Caco-2 (cell line): ENCODE data around the gene KIF3A. TPM values are rescaled to one million over a fixed set of nuclear protein-coding genes. Genes with fewer than 3 reads are reported as not detected.

Source experiments
- BruUV-seq: library from RNA; stranded (reverse); fragments of 400-500 nt; replicated peaks from 2 replicates; lab custom pipeline; 2021; lab: Mats Ljungman, UMichigan
- CTCF ChIA-PET: fragments of 300-600 bp; sonication (Branson Sonifier 250); formaldehyde crosslinking; loops from one replicate; lab custom pipeline; 2022; ENCODE audit warnings: antibody characterized with exemption; lab: Charles Lee
- POLR2A ChIA-PET: fragments of 300-600 bp; sonication (Branson Sonifier 250); formaldehyde crosslinking; loops from one replicate; lab custom pipeline; 2022; ENCODE audit warnings: antibody characterized with exemption; lab: Charles Lee
- DNase-seq, 2 experiments: peaks; one replicate each; pipeline versions ENCODE4 v3.0.0 to v3.0.0-alpha.2; 2020 to 2022
- H3K27me3 ChIP-seq: replicated peaks from 2 replicates; pipeline ENCODE4 v1.6.0; 2011; ENCODE audit warnings: low read length; ENCODE audit not compliant: control insufficient read depth, insufficient read depth
- H3K36me3 ChIP-seq: 2 replicates; pipeline ENCODE4 v1.5.1; 2011; ENCODE audit warnings: low read length; ENCODE audit not compliant: control insufficient read depth, insufficient read depth
- H3K4me1 ChIP-seq: fragments of 250-450 bp; sonication (Bioruptor Pico); 2 replicates; pipeline ENCODE4 v1.5.1; 2020; ENCODE audit warnings: mild to moderate bottlenecking
- H3K4me3 ChIP-seq: 2 replicates; pipeline ENCODE4 v1.5.1; 2011; ENCODE audit warnings: low read depth, mild to moderate bottlenecking, control low read depth, low read length
- H3K9me3 ChIP-seq: fragments of 250-450 bp; sonication (Bioruptor Pico); 2 replicates; pipeline ENCODE4 v1.5.1; 2020; ENCODE audit warnings: mild to moderate bottlenecking, moderate library complexity
- H3K27ac Mint-ChIP-seq: one replicate; pipeline ENCODE4 v1.8.0; 2022; ENCODE audit warnings: mixed read lengths; ENCODE audit not compliant: unreplicated experiment
- H3K27me3 Mint-ChIP-seq: one replicate; pipeline ENCODE4 v1.8.0; 2022; ENCODE audit warnings: mixed read lengths; ENCODE audit not compliant: insufficient read depth, unreplicated experiment
- H3K36me3 Mint-ChIP-seq: one replicate; pipeline ENCODE4 v1.8.0; 2022; ENCODE audit warnings: mild to moderate bottlenecking, mixed read lengths; ENCODE audit not compliant: insufficient read depth, unreplicated experiment
- H3K4me1 Mint-ChIP-seq: one replicate; pipeline ENCODE4 v1.8.0; 2022; ENCODE audit warnings: low read depth, mixed read lengths; ENCODE audit not compliant: unreplicated experiment
- H3K4me3 Mint-ChIP-seq: one replicate; pipeline ENCODE4 v1.8.0; 2022; ENCODE audit warnings: mild to moderate bottlenecking, moderate library complexity, mixed read lengths; ENCODE audit not compliant: unreplicated experiment
- H3K9me3 Mint-ChIP-seq: one replicate; pipeline ENCODE4 v1.8.0; 2022; ENCODE audit warnings: mixed read lengths; ENCODE audit not compliant: unreplicated experiment
- intact Hi-C: fragments of 100-400 bp; cut with micrococcal nuclease; formaldehyde crosslinking; loops from one replicate; pipeline ENCODE4 v1.10.0; 2022; ENCODE audit not compliant: unreplicated experiment
- total RNA-seq: library from RNA; stranded (reverse); gene quantifications from 2 replicates; pipeline ENCODE4 v1.2.3, GENCODE V29; 2022
- TF ChIP-seq, protein P1 (sequence below), 2 experiments: fragments of 200-600 bp in 1 of 2; IDR thresholded peaks; 1 replicate in 1 of 2; 2 replicates in 1 of 2; pipeline versions ENCODE4 v1.5.1 to v1.8.0; 2011 to 2022; ENCODE audit warnings: antibody characterized with exemption in 1 of 2, control low read depth in 1 of 2, inconsistent platforms in 1 of 2, low read depth in 1 of 2, low read length in 1 of 2, mild to moderate bottlenecking in 1 of 2, moderate library complexity in 1 of 2; ENCODE audit not compliant: insufficient read depth in 1 of 2, severe bottlenecking in 1 of 2, unreplicated experiment in 1 of 2

The KIF3A gene
- total RNA-seq, 1 experiment from 2014 or later: 12.7 TPM

DNA sequence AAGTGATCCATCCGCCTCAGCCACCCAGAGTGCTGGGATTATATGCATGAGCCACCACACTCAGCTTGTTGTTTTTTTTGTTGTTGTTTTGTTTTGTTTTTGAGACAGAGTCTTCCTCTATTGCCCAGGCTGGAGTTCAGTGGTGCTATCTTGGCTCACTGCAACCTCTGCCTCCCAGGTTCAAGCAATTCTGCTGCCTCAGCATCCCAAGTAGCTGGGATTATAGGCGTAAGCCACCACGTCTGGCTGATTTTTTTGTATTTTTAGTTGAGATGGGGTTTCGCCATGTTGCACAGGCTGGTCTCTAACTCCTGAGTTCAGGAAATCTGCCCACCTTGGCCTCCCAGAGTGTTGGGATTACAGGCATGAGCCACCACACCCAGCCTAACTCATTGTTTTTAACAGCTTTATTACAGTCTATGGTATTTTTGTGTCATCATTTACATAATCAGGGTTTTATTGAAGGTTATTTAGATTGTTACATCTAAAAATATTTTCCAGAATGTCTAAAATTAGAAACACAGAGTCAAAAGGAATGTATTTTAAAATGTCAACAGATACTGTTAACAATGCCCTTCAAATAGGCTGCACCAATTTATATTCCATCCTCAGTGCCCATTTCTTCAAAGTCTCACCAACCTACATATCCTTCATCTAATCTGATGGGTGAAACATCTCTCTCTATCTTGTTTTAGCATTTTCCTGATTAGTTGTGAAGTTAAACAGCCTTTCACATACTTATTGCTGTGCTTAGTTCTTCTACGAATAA is 18.6 kb downstream of the KIF3A start:
- POLR2A ChIA-PET: no interaction called here
- Histone ChIP-seq H3K4me3 (no peak overlapping the region), H3K9me3 (no peaks in the 10 kb centered on the region), H3K36me3 (no peaks in the 10 kb centered on the region), H3K27me3 (no peaks in the 10 kb centered on the region), H3K4me1 (no peaks in the 10 kb centered on the region)
- no TSS peak for BruUV-seq
- no peaks in the 10 kb centered on the region for H3K27me3 Mint-ChIP-seq
- intact Hi-C loops: no loop called here
- no peaks in the 10 kb centered on the region for H3K4me1 Mint-ChIP-seq
- H3K36me3 Mint-ChIP-seq: peaks cover 12% of the 10 kb centered on the region
- H3K9me3 Mint-ChIP-seq: no peaks in the 10 kb centered on the region
- H3K27ac Mint-ChIP-seq: no peak overlapping the region
- TF ChIP-seq, protein P1, sequence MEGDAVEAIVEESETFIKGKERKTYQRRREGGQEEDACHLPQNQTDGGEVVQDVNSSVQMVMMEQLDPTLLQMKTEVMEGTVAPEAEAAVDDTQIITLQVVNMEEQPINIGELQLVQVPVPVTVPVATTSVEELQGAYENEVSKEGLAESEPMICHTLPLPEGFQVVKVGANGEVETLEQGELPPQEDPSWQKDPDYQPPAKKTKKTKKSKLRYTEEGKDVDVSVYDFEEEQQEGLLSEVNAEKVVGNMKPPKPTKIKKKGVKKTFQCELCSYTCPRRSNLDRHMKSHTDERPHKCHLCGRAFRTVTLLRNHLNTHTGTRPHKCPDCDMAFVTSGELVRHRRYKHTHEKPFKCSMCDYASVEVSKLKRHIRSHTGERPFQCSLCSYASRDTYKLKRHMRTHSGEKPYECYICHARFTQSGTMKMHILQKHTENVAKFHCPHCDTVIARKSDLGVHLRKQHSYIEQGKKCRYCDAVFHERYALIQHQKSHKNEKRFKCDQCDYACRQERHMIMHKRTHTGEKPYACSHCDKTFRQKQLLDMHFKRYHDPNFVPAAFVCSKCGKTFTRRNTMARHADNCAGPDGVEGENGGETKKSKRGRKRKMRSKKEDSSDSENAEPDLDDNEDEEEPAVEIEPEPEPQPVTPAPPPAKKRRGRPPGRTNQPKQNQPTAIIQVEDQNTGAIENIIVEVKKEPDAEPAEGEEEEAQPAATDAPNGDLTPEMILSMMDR (IDR thresholded peaks at IDR 0.05; ENCODE audit: insufficient read depth in 1 of 2, low read depth in 1 of 2, low read length in 1 of 2, severe bottlenecking in 1 of 2, unreplicated experiment in 1 of 2): no peak
- CTCF ChIA-PET: interaction anchor here (0.7 kb wide), 1 partner anchor 25 kb away, joined by 3 read pairs; no protein-coding TSS in a partner anchor
- DNase-seq: no peak
- no peak overlapping the region for H3K4me3 Mint-ChIP-seq

DNA sequence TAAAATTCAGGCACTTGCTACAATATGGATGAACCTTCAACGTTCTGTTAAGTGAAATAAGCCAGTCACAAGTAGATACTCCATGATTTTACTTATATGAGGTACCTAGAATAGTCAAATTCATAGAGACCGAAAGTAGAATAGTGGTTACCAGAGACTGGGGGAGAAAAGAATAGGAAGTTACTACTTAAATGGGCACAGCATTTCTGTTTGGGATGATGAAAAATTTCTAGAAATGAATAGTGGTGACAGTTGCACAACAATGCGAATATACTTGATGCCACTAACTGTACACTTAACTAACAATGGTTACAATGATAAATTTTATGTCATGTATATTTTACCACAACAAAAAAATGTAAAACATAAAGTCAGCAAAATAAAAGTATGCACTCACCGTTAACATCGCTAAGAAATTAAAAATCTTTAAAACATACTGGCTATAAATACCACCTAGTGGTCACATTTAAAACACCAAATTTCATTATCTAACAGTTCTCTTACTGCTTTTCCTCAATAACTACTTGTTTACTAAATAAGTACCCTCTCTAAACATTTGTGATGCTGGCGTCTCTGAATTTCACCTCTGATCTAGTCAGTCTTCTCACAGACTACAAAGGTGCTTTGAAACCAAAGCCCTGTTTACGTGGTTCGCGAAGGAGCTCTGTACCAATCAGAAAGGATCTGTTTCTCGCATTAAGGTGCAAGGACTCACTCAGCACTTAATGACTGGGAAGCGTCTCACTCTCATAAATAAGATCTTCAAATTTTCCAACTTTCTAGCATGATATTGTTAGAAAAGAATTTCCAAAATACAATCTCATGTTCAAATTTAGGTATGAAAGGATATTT is 22.7 kb downstream of the KIF3A start:
- POLR2A ChIA-PET: no interaction called here
- no peaks in the 10 kb centered on the region for H3K9me3 ChIP-seq
- H3K4me3 ChIP-seq: no peak overlapping the region
- H3K36me3 ChIP-seq: no peaks in the 10 kb centered on the region
- BruUV-seq: no TSS peak
- Mint-ChIP-seq H3K4me1 (no peaks in the 10 kb centered on the region), H3K27me3 (no peaks in the 10 kb centered on the region), H3K27ac (no peak overlapping the region), H3K9me3 (no peaks in the 10 kb centered on the region), H3K4me3 (no peak overlapping the region), H3K36me3 (peaks cover 5% of the 10 kb centered on the region)
- intact Hi-C loops: loop anchor here (1.0 kb wide), 1 partner anchor 188 kb away; no protein-coding TSS in a partner anchor
- TF ChIP-seq, protein P1 (IDR thresholded peaks at IDR 0.05; ENCODE audit: insufficient read depth in 1 of 2, low read depth in 1 of 2, low read length in 1 of 2, severe bottlenecking in 1 of 2, unreplicated experiment in 1 of 2): peak; percentile 11 to 37
- H3K4me1 ChIP-seq: no peaks in the 10 kb centered on the region
- no peaks in the 10 kb centered on the region for H3K27me3 ChIP-seq
- DNase-seq: no peak
- CTCF ChIA-PET: interaction anchor here (1.5 kb wide), 1 partner anchor 188 kb away, joined by 4 read pairs; no protein-coding TSS in a partner anchor

DNA sequence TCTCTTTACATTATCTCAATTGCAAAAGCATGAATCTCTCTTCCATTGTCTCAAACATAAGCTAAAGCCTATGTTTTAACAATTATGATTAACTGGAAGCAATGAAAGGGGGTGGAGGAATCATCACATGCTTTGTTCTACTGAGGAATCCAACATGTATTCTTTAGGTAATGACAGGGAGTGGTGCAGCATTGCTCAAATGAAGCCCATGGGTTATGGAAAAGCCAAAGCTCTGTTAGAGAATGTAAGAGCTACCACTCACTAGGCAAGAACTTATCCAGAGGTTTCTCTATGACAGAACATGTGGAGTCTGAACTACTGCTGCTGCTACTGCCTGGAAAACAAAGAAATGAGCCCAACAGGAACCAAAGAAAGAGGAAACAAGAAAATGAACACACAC is 28.7 kb downstream of the KIF3A start:
- no peaks in the 10 kb centered on the region for H3K36me3 ChIP-seq
- no peaks in the 10 kb centered on the region for H3K27me3 Mint-ChIP-seq
- H3K4me1 Mint-ChIP-seq: no peaks in the 10 kb centered on the region
- TF ChIP-seq, protein P1 (IDR thresholded peaks at IDR 0.05; ENCODE audit: insufficient read depth in 1 of 2, low read depth in 1 of 2, low read length in 1 of 2, severe bottlenecking in 1 of 2, unreplicated experiment in 1 of 2): no peak
- H3K36me3 Mint-ChIP-seq: peaks cover 6% of the 10 kb centered on the region
- H3K27ac Mint-ChIP-seq: no peak overlapping the region
- H3K4me3 ChIP-seq: no peak overlapping the region
- intact Hi-C loops: no loop called here
- no peak for DNase-seq
- no peak overlapping the region for H3K4me3 Mint-ChIP-seq
- H3K27me3 ChIP-seq: no peaks in the 10 kb centered on the region
- ChIA-PET POLR2A (no interaction called here), CTCF (no interaction called here)
- no peaks in the 10 kb centered on the region for H3K9me3 Mint-ChIP-seq
- no TSS peak for BruUV-seq
- no peaks in the 10 kb centered on the region for H3K9me3 ChIP-seq
- H3K4me1 ChIP-seq: no peaks in the 10 kb centered on the region
